Tibial nerve (tissue), 4 donors: ENCODE data around the gene ABCD2. TPM values are rescaled to one million over a fixed set of nuclear protein-coding genes. Genes with fewer than 3 reads are reported as not detected.

Source experiments
- DNase-seq, 2 donors: peaks; one replicate each; pipeline ENCODE4 v3.0.0-alpha.2; 2019; ENCODE audit warnings: low spot score in 2 of 2
- H3K27ac ChIP-seq, 4 donors: fragments of 200-600 bp; sonication (generic) in 3 of 4; one replicate each; pipeline ENCODE4 v1.5.1; 2017 to 2019; ENCODE audit warnings: mild to moderate bottlenecking in 1 of 4
- H3K27me3 ChIP-seq, 2 donors: fragments of 200-600 bp; sonication (generic) in 1 of 2; one replicate each; pipeline versions ENCODE4 v1.5.1 to v1.6.0; 2017 to 2019
- H3K36me3 ChIP-seq, 3 donors: fragments of 200-600 bp; sonication (generic); one replicate each; pipeline ENCODE4 v1.5.1; 2018 to 2019
- H3K4me1 ChIP-seq, 4 donors: fragments of 200-600 bp; sonication (generic) in 3 of 4; one replicate each; pipeline ENCODE4 v1.5.1; 2017 to 2019
- H3K4me3 ChIP-seq, 4 donors: fragments of 200-600 bp; sonication (generic) in 3 of 4; one replicate each; pipeline ENCODE4 v1.5.1; 2017 to 2019; ENCODE audit warnings: mild to moderate bottlenecking in 1 of 4, moderate library complexity in 1 of 4
- H3K9me3 ChIP-seq, 4 donors: fragments of 200-600 bp; sonication (generic) in 3 of 4; one replicate each; pipeline ENCODE4 v1.5.1; 2017 to 2019
- EP300 ChIP-seq, 2 donors: sonication (generic); formaldehyde crosslinking; IDR thresholded peaks; one replicate each; pipeline ENCODE4 v1.6.1; 2017; ENCODE audit warnings: antibody characterized with exemption in 2 of 2, mild to moderate bottlenecking in 1 of 2
- POLR2A ChIP-seq, 2 donors: fragments of 450-650 bp; IDR thresholded peaks; one replicate each; pipeline ENCODE4 v1.6.1; 2017; ENCODE audit warnings: antibody characterized with exemption in 2 of 2, mild to moderate bottlenecking in 2 of 2, moderate library complexity in 2 of 2
- WGBS, 2 donors: methylation state at CpG; one replicate each; pipeline ENCODE4 v1.1.5; 2018; 5-methylcytosine and 5-hydroxymethylcytosine counted together
- total RNA-seq, 4 donors: library from RNA; depleted of rRNA; stranded (reverse); fragments of >200 nt; gene quantifications; one replicate each; pipeline ENCODE4 v1.1.0, GENCODE V29; 2016
- TF ChIP-seq, protein P1 (sequence below), 5 experiments: fragments of 200-600 bp in 3 of 5; fragments of 450-650 bp in 2 of 5; sonication (generic) in 3 of 5; IDR thresholded peaks; one replicate each; pipeline ENCODE4 v1.5.1; 2016 to 2019; ENCODE audit warnings: antibody characterized with exemption in 5 of 5, mild to moderate bottlenecking in 3 of 5, moderate library complexity in 2 of 5

Gene ABCD2
- total RNA-seq, 4 donors from 2014 or later: 4.8 to 8.8 (median 7.7) TPM

DNA sequence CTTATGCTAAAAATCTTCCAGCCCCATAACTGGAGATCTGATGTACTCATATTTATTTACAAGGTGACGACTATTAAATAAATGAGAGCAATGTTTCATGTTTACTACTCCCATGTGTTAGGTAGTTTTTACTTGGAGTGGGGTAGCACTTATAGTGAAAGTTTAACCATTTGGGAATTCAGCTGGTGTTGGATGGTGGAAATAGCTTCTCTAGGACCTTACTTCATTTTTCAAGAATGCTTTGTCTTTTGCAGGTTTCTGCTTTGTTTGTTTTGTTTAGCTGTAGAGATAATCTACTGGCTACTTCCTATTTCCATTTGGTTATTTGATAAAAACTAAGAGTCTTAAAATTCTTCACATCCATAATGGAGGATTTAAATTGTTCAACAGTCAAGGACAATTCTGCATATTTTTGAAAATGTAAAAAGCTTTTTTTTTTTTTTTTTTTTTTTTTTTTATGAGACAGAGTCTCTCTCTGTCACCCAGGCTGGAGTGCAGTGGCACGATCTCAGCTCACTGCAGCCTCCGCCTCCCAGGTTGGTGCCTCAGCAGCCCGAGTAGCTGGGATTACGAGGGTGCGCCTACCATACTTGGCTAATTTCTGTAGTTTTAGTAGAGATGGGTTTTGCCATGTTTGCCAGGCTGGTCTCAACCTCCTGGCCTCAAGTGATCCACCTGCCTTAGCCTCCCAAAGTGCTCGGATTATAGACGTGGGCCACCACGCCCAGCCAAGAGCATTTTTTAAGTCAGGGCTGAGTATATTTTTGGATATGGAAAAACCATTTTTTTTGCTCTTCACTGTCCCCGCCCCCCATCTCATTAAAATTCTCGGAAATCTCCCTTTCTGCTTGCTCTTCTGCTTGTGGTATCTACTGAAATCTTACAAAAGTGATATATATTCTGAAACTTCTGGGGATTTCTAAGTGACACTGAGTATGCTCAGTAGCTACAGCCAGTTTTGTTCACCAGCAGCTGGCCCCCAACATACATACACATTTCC, 1.4 kb upstream of the ABCD2 start:
- no peak for DNase-seq
- Histone ChIP-seq H3K27ac (peak overlapping the region in 3 of 4 donors; percentile 65 to 88 (median 83)), H3K4me1 (peaks cover 0 to 11% (median 2%) of the 10 kb centered on the region in 4 donors), H3K4me3 (peak overlapping the region; percentile 39 to 61 (median 51)), H3K36me3 (no peaks in the 10 kb centered on the region), H3K27me3 (no peaks in the 10 kb centered on the region), H3K9me3 (no peaks in the 10 kb centered on the region)
- TF ChIP-seq POLR2A (IDR thresholded peaks at IDR 0.05): no peak
- TF ChIP-seq EP300 (IDR thresholded peaks at IDR 0.05): no peak
- TF ChIP-seq, protein P1, sequence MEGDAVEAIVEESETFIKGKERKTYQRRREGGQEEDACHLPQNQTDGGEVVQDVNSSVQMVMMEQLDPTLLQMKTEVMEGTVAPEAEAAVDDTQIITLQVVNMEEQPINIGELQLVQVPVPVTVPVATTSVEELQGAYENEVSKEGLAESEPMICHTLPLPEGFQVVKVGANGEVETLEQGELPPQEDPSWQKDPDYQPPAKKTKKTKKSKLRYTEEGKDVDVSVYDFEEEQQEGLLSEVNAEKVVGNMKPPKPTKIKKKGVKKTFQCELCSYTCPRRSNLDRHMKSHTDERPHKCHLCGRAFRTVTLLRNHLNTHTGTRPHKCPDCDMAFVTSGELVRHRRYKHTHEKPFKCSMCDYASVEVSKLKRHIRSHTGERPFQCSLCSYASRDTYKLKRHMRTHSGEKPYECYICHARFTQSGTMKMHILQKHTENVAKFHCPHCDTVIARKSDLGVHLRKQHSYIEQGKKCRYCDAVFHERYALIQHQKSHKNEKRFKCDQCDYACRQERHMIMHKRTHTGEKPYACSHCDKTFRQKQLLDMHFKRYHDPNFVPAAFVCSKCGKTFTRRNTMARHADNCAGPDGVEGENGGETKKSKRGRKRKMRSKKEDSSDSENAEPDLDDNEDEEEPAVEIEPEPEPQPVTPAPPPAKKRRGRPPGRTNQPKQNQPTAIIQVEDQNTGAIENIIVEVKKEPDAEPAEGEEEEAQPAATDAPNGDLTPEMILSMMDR (IDR thresholded peaks at IDR 0.05): no peak
- 72 to 74% methylated on average over 11 of the region's 11 CpGs for WGBS, 2 donors

DNA sequence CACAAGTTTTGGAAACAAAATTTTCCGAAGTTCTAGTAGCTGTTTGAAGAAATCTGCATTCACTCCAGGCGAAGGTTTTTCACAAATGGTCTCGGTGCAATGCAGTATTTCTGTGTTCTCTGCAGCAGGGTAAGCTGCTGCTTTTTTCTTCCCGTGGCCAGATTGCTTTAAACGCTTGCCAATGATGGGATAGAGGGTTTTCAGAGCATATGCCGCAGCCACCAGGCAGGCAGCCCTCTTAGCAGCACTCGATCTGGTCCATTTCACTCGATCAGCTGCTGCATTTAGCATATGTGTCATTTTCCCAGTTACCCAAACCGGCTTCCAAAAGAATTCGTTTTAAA, 315 bp downstream of the ABCD2 start:
- Histone ChIP-seq H3K9me3 (no peaks in the 10 kb centered on the region), H3K27ac (peak overlapping the region; percentile 64 to 88 (median 78)), H3K4me3 (peak overlapping the region; percentile 39 to 61 (median 51)), H3K4me1 (peaks cover 0 to 11% (median 2%) of the 10 kb centered on the region in 4 donors), H3K27me3 (no peaks in the 10 kb centered on the region), H3K36me3 (no peaks in the 10 kb centered on the region)
- TF ChIP-seq, protein P1 (IDR thresholded peaks at IDR 0.05): no peak
- TF ChIP-seq EP300 (IDR thresholded peaks at IDR 0.05): no peak
- no peak for TF ChIP-seq POLR2A (IDR thresholded peaks at IDR 0.05)
- no peak for DNase-seq
- 12 to 20% methylated on average over 10 of the region's 10 CpGs for WGBS, 2 donors

DNA sequence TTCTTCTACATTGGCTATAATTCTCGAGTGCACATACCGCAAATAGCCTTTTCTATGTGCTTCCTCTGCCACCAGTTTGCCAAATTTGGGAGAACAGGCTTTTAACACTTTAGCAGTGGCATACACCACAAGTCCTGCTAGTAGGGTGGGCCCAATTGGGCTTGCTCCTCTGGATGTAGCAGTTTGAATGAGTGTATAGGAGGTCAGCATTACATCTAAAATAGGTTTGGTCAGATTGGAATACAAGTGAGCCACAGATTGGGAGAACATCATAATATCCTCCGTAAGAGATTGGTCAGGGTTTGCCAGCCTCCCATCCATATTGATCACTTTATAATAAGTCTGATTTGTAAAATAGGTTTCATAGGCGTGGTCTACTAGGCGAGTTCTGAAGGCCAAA, 902 bp downstream of the ABCD2 start:
- Histone ChIP-seq H3K4me1 (peaks cover 0 to 11% (median 2%) of the 10 kb centered on the region in 4 donors), H3K4me3 (peak overlapping the region; percentile 39 to 61 (median 51)), H3K27ac (peak overlapping the region in 1 of 4 donors; percentile 88), H3K36me3 (no peaks in the 10 kb centered on the region), H3K9me3 (no peaks in the 10 kb centered on the region), H3K27me3 (no peaks in the 10 kb centered on the region)
- no peak for DNase-seq
- 74 to 76% methylated on average over 5 of the region's 5 CpGs for WGBS, 2 donors
- TF ChIP-seq POLR2A (IDR thresholded peaks at IDR 0.05): no peak
- no peak for TF ChIP-seq EP300 (IDR thresholded peaks at IDR 0.05)
- TF ChIP-seq, protein P1 (IDR thresholded peaks at IDR 0.05): no peak

DNA sequence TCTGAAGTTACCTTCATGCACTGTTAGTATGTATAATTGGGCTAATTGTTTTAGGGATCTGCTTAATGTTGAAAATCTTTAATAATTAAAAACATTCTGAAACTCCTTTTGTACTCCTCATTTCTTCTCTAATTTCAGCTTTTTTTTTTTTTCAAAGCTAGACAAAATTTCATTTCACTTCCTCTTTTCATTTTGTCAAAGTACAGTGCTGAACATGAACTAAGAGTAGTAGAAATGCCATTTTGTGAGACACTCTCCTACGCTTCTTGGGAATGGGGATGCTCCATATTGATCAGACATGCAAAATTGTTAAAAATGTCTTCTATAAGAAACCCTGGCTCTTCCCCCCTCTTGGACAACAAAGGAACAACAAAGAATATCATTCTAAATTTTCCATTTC, 1.7 kb downstream of the ABCD2 start:
- Histone ChIP-seq H3K36me3 (no peaks in the 10 kb centered on the region), H3K4me1 (peaks cover 0 to 11% (median 2%) of the 10 kb centered on the region in 4 donors), H3K27ac (no peak overlapping the region), H3K9me3 (no peaks in the 10 kb centered on the region), H3K27me3 (no peaks in the 10 kb centered on the region), H3K4me3 (peak overlapping the region in 1 of 4 donors; percentile 47)
- TF ChIP-seq POLR2A (IDR thresholded peaks at IDR 0.05) (no peak), EP300 (IDR thresholded peaks at IDR 0.05) (no peak)
- TF ChIP-seq, protein P1 (IDR thresholded peaks at IDR 0.05): no peak
- no peak for DNase-seq
- 78 to 82% methylated on average over 1 of the region's 1 CpG for WGBS, 2 donors

DNA sequence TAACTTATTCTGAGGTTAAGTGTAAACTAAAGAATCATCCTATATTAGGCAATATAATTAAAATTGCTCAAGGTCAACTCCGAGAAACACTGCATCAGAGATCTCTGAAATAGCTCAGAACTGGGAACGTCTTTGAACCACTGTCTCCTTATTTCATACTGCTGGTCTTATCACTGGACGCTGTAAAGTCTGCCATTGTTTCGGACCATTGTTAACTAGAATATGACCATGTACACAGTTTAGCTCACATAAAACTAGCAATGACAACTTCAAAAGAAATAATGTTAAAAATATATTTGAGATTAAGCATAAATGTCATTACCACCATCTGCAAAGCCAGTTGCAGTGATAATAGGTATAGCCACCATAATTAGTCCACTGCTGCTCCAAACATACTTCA, 2.9 kb downstream of the ABCD2 start:
- no peak overlapping the region for H3K4me3 ChIP-seq
- peaks cover 0 to 11% (median 2%) of the 10 kb centered on the region in 4 donors for H3K4me1 ChIP-seq

More for the DNA sequence above, 2.9 kb downstream of the ABCD2 start:
- TF ChIP-seq POLR2A (IDR thresholded peaks at IDR 0.05) (no peak), EP300 (IDR thresholded peaks at IDR 0.05) (no peak)
- TF ChIP-seq, protein P1 (IDR thresholded peaks at IDR 0.05): no peak
- Histone ChIP-seq H3K27me3 (no peaks in the 10 kb centered on the region), H3K27ac (no peak overlapping the region), H3K36me3 (no peaks in the 10 kb centered on the region), H3K9me3 (no peaks in the 10 kb centered on the region)
- WGBS, 2 donors: 85 to 87% methylated on average over 4 of the region's 4 CpGs
- no peak for DNase-seq
